Right lobe of liver (tissue), 4 donors: ENCODE results near the gene PLXNB3.

Source experiments
- POLR2A ChIP-seq: fragments of 450-650 bp; IDR thresholded peaks from one replicate; pipeline ENCODE4 v1.6.1; 2017; ENCODE audit warnings: antibody characterized with exemption, mild to moderate bottlenecking
- TF ChIP-seq, protein P1 (sequence below), 4 donors: fragments of 200-600 bp in 3 of 4; fragments of 450-650 bp in 1 of 4; IDR thresholded peaks; one replicate each; pipeline versions ENCODE4 v1.5.1 to v1.8.0; 2016 to 2022; ENCODE audit warnings: antibody characterized with exemption in 4 of 4, mild to moderate bottlenecking in 2 of 4
- donor health status: DM: no; HTN: no; CAD: no.
- donor health status: DM: no; HTN: no; CAD: no.
- donor health status: DM: no; HTN: yes; CAD: no.

DNA sequence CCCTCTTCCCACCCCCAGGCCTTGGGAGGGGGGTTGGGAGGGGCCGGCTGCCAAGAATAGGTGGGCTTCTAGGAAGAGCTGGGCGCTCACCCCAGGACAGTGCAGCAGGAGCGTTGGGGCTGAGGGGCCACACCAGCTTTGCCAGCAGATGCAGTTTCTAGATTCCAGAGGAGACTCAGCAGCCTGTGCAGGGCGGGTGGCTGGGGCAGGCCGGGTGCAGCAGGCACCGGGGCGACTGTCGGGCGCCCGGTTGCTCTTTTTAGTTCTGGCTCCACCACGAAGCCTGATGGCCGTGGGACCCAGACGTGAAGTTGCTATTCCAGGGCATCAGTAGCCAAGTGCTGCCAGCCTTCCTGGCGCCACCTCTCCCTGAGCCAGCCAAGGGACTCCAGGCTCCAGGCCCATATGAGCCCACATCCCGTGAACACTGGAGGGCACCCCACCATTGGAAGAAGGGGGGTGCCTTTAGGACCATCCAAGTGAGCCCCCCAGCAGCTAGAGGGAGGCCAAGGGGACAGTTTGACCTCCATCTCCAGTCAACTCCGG, 36.2 kb downstream of the PLXNB3 start:
- TF ChIP-seq, protein P1, sequence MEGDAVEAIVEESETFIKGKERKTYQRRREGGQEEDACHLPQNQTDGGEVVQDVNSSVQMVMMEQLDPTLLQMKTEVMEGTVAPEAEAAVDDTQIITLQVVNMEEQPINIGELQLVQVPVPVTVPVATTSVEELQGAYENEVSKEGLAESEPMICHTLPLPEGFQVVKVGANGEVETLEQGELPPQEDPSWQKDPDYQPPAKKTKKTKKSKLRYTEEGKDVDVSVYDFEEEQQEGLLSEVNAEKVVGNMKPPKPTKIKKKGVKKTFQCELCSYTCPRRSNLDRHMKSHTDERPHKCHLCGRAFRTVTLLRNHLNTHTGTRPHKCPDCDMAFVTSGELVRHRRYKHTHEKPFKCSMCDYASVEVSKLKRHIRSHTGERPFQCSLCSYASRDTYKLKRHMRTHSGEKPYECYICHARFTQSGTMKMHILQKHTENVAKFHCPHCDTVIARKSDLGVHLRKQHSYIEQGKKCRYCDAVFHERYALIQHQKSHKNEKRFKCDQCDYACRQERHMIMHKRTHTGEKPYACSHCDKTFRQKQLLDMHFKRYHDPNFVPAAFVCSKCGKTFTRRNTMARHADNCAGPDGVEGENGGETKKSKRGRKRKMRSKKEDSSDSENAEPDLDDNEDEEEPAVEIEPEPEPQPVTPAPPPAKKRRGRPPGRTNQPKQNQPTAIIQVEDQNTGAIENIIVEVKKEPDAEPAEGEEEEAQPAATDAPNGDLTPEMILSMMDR (IDR thresholded peaks at IDR 0.05): no peak
- no peak for TF ChIP-seq POLR2A
